Left ventricle myocardium inferior (tissue), 1 donor: Measurements from ENCODE around the gene LMNTD1. TPM values are rescaled to one million over a fixed set of nuclear protein-coding genes. Genes with fewer than 3 reads are reported as not detected.

ENCODE experiments used
- DNase-seq: peaks from one replicate; pipeline ENCODE4 v3.0.0-alpha.2; 2020
- H3K27ac ChIP-seq: fragments of 200-600 bp; replicated peaks from 2 replicates; pipeline ENCODE4 v1.8.0; 2021
- H3K27me3 ChIP-seq: fragments of 200-600 bp; 2 replicates; pipeline ENCODE4 v1.8.0; 2021; ENCODE audit warnings: low read depth
- H3K36me3 ChIP-seq: fragments of 200-600 bp; 2 replicates; pipeline ENCODE4 v1.8.0; 2021
- H3K4me1 ChIP-seq: fragments of 200-600 bp; 2 replicates; pipeline ENCODE4 v1.8.0; 2021
- H3K4me3 ChIP-seq: fragments of 200-600 bp; 2 replicates; pipeline ENCODE4 v1.8.0; 2021; ENCODE audit warnings: mild to moderate bottlenecking, moderate library complexity
- H3K9me3 ChIP-seq: fragments of 200-600 bp; replicated peaks from 2 replicates; pipeline ENCODE4 v1.8.0; 2021
- CTCF ChIP-seq: fragments of 200-600 bp; IDR thresholded peaks from 2 replicates; pipeline ENCODE4 v1.8.0; 2021; ENCODE audit warnings: antibody characterized with exemption, mild to moderate bottlenecking, borderline replicate concordance
- intact Hi-C: fragments of 100-400 bp; cut with micrococcal nuclease; formaldehyde crosslinking; loops from one replicate; pipeline ENCODE4 v1.11.0; 2022
- total RNA-seq: library from RNA; stranded (reverse); fragmentation: NEBNext Ultra II Directional; extraction: Animal tissue kit (Norgen Biotek cat#: 25700); gene quantifications from one replicate; pipeline ENCODE4 v1.2.1, GENCODE V29; 2021
- donor health status: DM: no; HTN: yes; CAD: no; lungs with severe emphysema.

LMNTD1 gene
- total RNA-seq, 1 donor from 2014 or later, result not detected

GRCh38 chr12:25459541-25459951 is 93.5 kb downstream of the LMNTD1 start:
- no peak for TF ChIP-seq CTCF
- intact Hi-C loops, result no loop called here
- peak; percentile 23 for DNase-seq
- Histone ChIP-seq H3K27me3 (no peaks in the 10 kb centered on the region), H3K4me1 (no peaks in the 10 kb centered on the region), H3K36me3 (no peaks in the 10 kb centered on the region), H3K9me3 (peaks cover 20% of the 10 kb centered on the region), H3K4me3 (no peak overlapping the region), H3K27ac (no peak overlapping the region)

- intact Hi-C loops, result no loop called here
- Histone ChIP-seq H3K27ac (no peak overlapping the region), H3K4me3 (no peak overlapping the region), H3K4me1 (no peaks in the 10 kb centered on the region), H3K27me3 (peaks cover 4% of the 10 kb centered on the region), H3K9me3 (peaks cover 20% of the 10 kb centered on the region), H3K36me3 (no peaks in the 10 kb centered on the region)
- no peak for TF ChIP-seq CTCF
- no peak for DNase-seq
Measured at GRCh38 chr12:25458047-25458552, 95.0 kb downstream of the LMNTD1 start.

- Histone ChIP-seq H3K4me1 (no peaks in the 10 kb centered on the region), H3K9me3 (peaks cover 20% of the 10 kb centered on the region), H3K27ac (no peak overlapping the region), H3K27me3 (peaks cover 11% of the 10 kb centered on the region), H3K4me3 (no peak overlapping the region), H3K36me3 (no peaks in the 10 kb centered on the region)
- no peak for DNase-seq
- TF ChIP-seq CTCF, result no peak
- intact Hi-C loops, result no loop called here
Measured at GRCh38 chr12:25456474-25456873, 96.6 kb downstream of the LMNTD1 start.

DNA sequence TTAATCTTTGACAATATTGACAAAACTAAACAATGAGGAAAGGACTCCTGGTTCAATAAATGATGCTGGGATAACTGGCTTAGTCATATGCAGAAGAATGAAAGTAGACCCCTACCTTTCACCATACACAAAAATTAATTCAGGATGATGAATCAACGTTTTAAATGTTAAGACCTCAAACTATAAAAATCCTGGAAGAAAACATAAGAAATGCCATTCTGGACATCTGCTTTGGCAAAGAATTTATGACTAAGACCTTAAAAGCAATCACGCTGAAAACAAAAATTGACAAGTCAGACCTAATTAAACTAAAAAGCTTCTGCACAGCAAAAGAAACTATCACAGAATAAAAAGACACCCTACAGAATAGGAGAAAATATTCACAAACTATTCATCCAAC is 97.4 kb downstream of the LMNTD1 start:
- no peaks in the 10 kb centered on the region for H3K4me1 ChIP-seq
- intact Hi-C loops, result no loop called here
- H3K27ac ChIP-seq, result no peak overlapping the region
- H3K9me3 ChIP-seq, result peaks cover 20% of the 10 kb centered on the region
- H3K27me3 ChIP-seq, result peaks cover 11% of the 10 kb centered on the region
- no peak for TF ChIP-seq CTCF
- no peaks in the 10 kb centered on the region for H3K36me3 ChIP-seq
- no peak for DNase-seq
- no peak overlapping the region for H3K4me3 ChIP-seq

DNA sequence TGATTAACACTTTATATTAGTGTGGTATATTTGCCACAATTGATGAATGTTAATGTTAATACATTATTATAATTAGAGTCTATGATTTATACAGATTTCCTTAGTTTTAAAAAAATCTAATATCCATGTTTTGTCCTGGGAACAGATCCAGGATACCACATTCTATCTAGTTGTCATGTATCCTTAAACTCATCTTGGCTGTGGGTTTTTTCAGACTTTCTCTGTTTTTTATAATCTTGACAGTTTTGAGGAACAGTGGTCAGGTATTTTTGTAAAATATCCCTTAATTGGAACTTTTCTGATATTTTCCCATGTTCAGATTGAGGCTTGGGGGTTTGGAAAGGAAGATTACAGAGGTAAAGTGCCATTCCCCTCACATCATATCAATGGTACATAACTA is 104.1 kb downstream of the LMNTD1 start:
- H3K36me3 ChIP-seq, result no peaks in the 10 kb centered on the region
- no peak for DNase-seq
- no peak for TF ChIP-seq CTCF
- no peak overlapping the region for H3K27ac ChIP-seq
- H3K4me1 ChIP-seq, result no peaks in the 10 kb centered on the region
- peaks cover 15% of the 10 kb centered on the region for H3K27me3 ChIP-seq
- no peak overlapping the region for H3K4me3 ChIP-seq
- H3K9me3 ChIP-seq, result no peaks in the 10 kb centered on the region
- intact Hi-C loops, result no loop called here
